Measurements from ENCODE around the gene ZNF28. TPM values are rescaled to one million over a fixed set of nuclear protein-coding genes. Genes with fewer than 3 reads are reported as not detected.
"Not testable (repeated sequence)": the region's sequence is repeated elsewhere in the genome, so short reads cannot be mapped to it uniquely, and the experiment has no call there.

Gene ZNF28
- total RNA-seq, 1 donor from 2014 or later = 10.2 TPM

DNA sequence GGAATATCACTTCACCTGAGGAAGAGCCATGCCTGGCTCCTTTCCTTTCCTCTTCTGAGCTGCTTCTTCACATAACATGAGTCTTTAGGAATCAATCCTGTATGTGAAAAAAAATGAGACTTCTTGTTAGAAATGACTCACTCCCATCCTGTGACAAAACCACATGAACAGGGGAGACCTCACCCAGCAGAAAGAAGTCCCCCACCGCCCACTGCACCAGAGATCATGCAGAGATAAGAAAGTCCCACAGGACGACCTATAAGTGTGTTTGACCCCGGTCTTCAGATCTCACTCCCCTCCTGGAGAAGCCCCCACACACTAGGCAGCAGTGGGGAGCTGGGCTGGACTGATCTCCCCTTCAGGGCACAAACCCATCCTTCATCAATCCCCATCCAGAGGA is 42.6 kb downstream of the ZNF28 start:
- no peak for ATAC-seq

DNA sequence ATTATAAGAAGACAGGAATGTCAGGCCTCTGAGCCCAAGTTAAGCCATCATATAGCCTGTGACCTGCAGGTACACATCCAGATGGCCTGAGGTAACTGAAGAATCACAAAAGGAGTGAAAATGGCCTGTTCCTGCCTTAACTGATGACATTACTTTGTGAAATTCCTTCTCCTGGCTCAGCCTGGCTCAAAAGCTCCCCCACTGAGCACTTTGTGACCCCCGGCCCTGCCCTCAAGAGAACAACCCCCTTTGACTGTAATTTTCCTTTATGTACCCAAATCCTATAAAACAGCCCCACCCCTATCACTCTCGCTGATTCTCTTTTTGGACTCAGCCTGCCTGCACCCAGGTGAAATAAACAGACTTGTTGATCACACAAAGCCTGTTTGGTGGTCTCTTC is 65.0 kb downstream of the ZNF28 start:
- not testable (repeated sequence) for ATAC-seq

DNA sequence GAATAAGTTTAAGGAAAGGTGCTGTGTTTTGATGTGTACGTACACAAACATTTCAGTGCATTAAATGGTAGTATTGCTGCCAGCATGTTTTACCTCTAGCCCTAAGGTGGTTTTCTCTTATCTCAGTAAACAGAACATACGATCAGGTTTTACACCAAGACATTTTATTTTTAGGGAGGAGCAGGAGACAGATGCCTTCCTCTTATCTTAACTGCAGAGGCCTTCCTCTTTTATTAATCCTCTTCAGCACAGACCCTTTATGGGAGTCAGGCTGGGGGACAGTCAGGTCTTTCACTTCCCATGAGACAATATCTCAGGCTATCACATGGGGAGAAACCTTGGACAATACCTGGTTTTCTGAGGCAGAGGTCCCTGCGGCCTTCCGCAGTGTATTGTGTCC is 71.7 kb downstream of the ZNF28 start:
- ATAC-seq = no peak

DNA sequence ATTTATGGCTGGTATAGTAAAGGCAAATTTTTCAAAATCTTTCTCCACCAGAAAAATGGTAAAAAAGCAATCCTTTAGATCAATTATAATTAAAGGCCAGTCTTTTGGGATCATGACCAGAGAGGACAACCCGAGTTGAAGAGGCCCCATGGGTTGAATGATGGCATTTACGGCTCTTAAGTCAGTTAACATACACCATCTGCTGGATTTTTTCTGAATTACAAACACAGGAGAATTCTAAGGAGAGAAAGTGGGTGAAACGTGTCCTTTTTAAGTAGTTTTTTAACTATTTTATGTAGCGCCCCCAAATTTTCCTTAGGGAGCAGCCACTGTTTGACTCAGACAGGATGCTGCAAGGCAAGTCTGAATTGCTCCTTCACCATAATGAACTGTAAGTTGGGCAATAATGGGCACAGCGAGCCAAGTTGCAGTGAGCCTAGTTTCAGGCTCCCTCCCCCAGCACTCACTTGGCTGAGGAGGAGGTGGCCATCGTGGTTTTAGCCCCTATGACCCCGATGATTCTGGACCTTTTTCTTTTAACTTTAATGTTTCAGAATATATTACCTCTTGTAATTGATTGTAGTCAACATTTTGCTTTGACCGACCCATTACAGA is 73.0 kb downstream of the ZNF28 start:
- no peak for ATAC-seq

Other genes with a start within 250 kb of the ZNF28 start
- gene ZNF83, start 183.3 kb downstream of the ZNF28 start, total RNA-seq = 10.7 TPM
- 6.9 TPM for gene ZNF611, start 86.6 kb downstream of the ZNF28 start, total RNA-seq
- 6.1 TPM for gene ZNF600, start 34.8 kb downstream of the ZNF28 start, total RNA-seq
- 8.0 TPM for gene ZNF468, start 36.0 kb upstream of the ZNF28 start, total RNA-seq
- 3.8 TPM for gene ZNF320, start 76.0 kb upstream of the ZNF28 start, total RNA-seq
- 3.6 TPM for gene ZNF888, start 101.8 kb upstream of the ZNF28 start, total RNA-seq
- gene ZNF816, start 141.2 kb upstream of the ZNF28 start, total RNA-seq = 3.8 TPM
- not detected for gene ERVV-1, start 192.3 kb upstream of the ZNF28 start, total RNA-seq
- gene ERVV-2, start 223.1 kb upstream of the ZNF28 start, total RNA-seq = not detected